HG02759 (cell line): Measurements from ENCODE around the gene LZIC.

Experiments used
- ATAC-seq: cut with Tn5 transposase; IDR thresholded peaks from one replicate; pipeline ENCODE4 v1.9.1; 2021; ENCODE audit warnings: mild to moderate bottlenecking, moderate library complexity; ENCODE audit not compliant: unreplicated experiment

The LZIC gene

GRCh38 chr1:9910423-9911178 is 32.6 kb downstream of the LZIC start:
- ATAC-seq, result peak; percentile 90

- peak; percentile 82 for ATAC-seq
Measured at GRCh38 chr1:9910076-9910422, 33.1 kb downstream of the LZIC start, which contains the start of gene CTNNBIP1. TSS of gene CTNNBIP1 (minus strand) at chr1:9910269. CDS start at chr1:9872064, 38,205 bp downstream.

GRCh38 chr1:9909234-9910046 is 33.8 kb downstream of the LZIC start:
- peak; percentile 9 for ATAC-seq

DNA sequence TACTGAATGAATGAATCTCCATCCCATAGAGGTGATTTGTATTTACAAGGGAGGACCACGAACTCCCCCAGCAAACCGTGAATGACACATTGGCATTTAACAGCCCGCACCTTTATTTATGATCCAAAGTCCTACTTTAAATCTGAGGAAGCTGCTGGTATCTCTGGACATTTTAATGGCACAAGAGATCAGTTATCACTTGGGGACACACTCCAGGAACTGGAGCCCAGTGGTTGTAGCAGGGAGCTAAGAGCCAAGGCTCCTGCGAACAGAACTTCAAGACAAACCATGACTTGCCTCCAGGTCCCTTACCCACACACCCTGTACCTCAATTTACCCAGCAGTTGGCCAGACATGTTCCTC is 34.3 kb downstream of the LZIC start:
- ATAC-seq, result no peak

DNA sequence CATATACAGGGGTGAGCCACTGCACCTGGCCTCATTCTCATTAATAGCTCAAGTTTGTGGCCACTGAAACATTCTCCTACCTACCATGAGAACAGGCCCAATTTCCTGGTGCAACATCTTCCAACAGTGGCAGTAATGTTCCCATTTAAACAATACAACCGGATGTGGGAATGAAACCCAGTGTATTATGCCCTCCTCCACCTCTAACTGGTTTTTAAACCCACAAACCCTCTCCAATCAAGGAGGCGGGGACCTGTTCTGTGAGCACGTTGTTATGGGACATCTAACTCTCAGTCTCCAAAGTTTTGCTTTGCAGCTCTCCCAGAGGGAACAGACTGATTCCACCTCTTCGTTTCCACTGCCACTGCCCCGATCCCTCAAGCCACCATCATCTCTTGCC is 35.8 kb downstream of the LZIC start:
- ATAC-seq, result no peak

GRCh38 chr1:9906466-9906865 is 36.7 kb downstream of the LZIC start:
- no peak for ATAC-seq

GRCh38 chr1:9905010-9905409 is 38.2 kb downstream of the LZIC start:
- no peak for ATAC-seq

- ATAC-seq, result no peak
Measured at GRCh38 chr1:9904596-9904995, 38.6 kb downstream of the LZIC start.

DNA sequence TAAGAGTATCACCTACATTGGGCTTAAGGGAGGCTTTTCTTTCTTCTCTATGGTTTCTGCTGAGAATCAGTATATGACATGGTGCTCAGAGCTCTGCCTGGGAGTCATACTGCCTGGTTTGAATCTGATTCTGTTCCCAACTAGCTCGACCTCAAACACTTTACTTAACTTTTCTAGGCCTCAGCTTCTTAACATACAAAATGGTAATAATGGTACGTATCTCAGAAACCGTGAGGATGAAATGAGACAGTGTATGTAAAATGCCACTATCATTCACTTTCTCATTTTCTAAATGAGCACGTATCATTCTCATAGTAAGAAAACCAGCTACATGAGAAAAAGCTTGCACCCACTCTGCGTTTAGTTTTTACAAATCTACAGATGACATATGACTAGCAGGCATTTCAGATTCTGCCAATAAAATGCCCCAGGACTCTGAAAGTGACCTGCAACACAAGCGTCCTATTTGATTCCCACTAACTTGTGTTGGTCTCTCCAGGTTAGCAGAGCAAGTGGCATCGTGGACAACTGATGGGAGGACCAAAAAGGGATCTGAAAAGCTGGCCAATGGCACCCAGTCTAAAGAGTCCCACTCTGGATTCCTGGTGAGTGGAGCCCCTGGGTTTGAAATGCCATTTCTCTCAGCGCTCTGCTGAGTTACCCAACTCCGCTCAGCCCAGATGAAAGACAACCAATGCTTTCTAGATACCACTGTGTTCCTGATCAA is 39.2 kb downstream of the LZIC start:
- ATAC-seq, result no peak

DNA sequence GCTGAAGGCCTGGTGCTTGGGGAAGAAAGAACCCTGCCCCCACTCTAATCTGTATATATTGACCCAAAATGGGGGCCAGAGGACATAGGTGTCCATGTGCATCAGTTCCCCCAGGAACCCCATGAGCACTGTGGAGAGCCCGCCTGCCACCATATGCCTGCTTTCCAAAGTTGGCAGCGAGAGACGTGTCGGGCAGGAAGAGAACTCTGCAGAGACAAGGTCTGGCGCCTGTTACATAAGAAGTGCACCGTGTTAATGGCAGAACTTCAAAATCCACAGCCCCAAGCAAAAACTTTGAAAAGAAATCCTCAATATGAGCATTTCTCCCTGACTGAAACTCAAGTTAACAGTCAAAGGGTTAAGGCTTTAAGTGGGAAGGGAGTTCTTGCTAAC is 41.1 kb downstream of the LZIC start:
- no peak for ATAC-seq

GRCh38 chr1:9901148-9902059 is 41.8 kb downstream of the LZIC start:
- no peak for ATAC-seq

GRCh38 chr1:9900142-9901043 is 42.8 kb downstream of the LZIC start:
- no peak for ATAC-seq

DNA sequence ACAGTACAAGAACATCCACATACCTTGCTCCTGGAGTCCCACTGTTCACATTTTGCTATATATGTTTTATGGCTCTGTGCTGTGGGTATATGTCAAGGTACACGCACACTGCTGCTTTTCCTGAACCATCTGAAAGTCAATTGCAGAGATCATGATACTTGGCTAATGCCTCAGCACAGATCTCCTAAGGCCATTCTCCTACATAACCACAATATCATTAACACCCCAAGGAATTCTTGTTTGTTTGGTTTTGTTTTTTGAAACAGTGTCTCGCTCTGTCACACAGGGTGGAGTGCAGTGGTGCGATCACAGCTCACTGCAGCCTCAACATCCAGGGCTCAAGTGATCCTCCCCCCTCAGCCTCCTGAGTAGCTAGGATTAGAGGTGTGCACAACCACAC is 49.1 kb downstream of the LZIC start:
- no peak for ATAC-seq

GRCh38 chr1:9892563-9893528 is 50.3 kb downstream of the LZIC start:
- no peak for ATAC-seq

GRCh38 chr1:9891207-9891606 is 52.0 kb downstream of the LZIC start:
- ATAC-seq, result no peak

DNA sequence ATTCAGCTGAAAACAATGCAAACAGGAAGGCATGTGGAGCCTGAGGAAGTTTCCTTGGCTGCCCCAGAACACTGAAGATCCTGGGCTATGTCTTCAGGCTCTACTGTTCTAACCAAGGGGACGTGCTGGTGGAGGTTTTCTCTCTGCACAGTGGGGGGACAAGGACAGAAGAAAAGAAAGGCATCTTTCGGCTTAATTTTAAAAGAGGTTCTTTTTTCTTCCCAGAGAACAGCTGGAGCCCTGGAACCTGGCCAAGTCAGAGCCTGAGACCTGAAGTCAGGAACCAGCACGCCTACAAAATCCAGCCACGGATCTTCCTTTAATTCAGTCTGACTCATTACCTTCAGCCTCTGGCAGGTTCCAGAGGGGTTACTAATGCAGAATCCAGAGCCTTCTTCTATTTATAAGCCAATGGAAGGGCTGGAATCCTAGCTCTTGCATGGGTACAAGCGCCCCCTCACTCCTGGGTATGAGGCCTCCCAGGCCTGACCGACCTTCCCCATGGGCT is 52.9 kb downstream of the LZIC start:
- no peak for ATAC-seq

- ATAC-seq, result no peak
Measured at GRCh38 chr1:9889411-9889810, 53.8 kb downstream of the LZIC start.

- ATAC-seq, result no peak
Measured at GRCh38 chr1:9888886-9889285, 54.3 kb downstream of the LZIC start.
